Measurements from ENCODE around the gene VWA8. TPM values are rescaled to one million over a fixed set of nuclear protein-coding genes. Genes with fewer than 3 reads are reported as not detected.

VWA8 gene
- total RNA-seq, 1 donor: 21.4 TPM

DNA sequence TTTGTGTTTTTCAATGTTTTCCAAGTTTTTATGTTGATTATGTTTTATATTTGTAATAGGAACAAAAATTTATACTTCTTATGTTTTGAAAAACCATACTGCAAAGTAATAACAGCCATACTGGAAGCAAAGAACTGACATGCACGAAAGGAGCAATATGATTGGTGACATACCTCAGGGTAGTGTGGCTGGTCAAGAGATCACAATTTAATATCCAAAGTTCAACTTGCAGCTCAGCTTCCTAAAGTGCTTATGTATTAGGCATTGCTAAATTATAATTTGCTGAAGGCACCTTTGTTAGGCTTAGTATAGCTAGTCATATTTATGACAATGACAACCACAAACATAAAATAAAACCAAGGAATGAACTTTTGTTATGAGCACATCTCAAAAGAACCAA lies 25.9 kb downstream of the VWA8 start:
- Histone ChIP-seq H2AFZ (ENCODE audit: low read length) (no peak overlapping the region), H3K27me3 (ENCODE audit: insufficient read depth, low read length) (no peaks in the 10 kb centered on the region), H3K4me3 (ENCODE audit: insufficient read depth, low read length) (no peak overlapping the region), H3K79me2 (ENCODE audit: insufficient read depth, low read length) (peaks cover 16% of the 10 kb centered on the region), H3K4me2 (ENCODE audit: insufficient read depth, low read length) (no peak overlapping the region), H3K27ac (ENCODE audit: low read depth, low read length) (no peak overlapping the region), H3K9me3 (ENCODE audit: low read depth, low read length) (no peaks in the 10 kb centered on the region), H4K20me1 (ENCODE audit: insufficient read depth, low read length) (no peaks in the 10 kb centered on the region), H3K4me1 (ENCODE audit: insufficient read depth, low read length) (peaks cover 9% of the 10 kb centered on the region), H3K36me3 (ENCODE audit: insufficient read depth, low read length) (no peaks in the 10 kb centered on the region)
- no peak for DNase-seq (ENCODE audit: insufficient read length, low spot score, missing footprints)
- no peak for TF ChIP-seq CTCF (IDR thresholded peaks at IDR 0.05; ENCODE audit: extremely low read depth, low read depth, low read length)

DNA sequence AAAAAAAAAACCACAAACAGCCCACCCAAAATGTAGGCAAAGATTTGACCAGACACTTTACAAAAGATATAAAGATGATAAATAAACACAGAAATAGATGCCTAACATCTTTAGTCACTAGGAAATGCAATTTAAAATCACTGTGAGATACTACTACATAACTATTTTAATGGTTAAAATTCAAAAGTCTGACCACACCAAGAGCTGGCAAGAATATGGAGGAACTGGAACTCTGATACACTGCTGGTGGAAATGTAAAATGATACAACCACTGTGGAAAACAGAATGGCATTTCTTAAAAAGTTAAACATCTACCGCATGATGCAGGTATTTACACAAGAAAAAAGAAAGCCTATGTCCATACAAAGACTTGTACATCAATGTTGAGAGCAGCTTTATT lies 26.8 kb downstream of the VWA8 start:
- Histone ChIP-seq H3K27ac (ENCODE audit: low read depth, low read length) (no peak overlapping the region), H4K20me1 (ENCODE audit: insufficient read depth, low read length) (no peaks in the 10 kb centered on the region), H3K79me2 (ENCODE audit: insufficient read depth, low read length) (peaks cover 17% of the 10 kb centered on the region), H2AFZ (ENCODE audit: low read length) (no peak overlapping the region), H3K4me1 (ENCODE audit: insufficient read depth, low read length) (peaks cover 9% of the 10 kb centered on the region), H3K9me3 (ENCODE audit: low read depth, low read length) (no peaks in the 10 kb centered on the region), H3K4me2 (ENCODE audit: insufficient read depth, low read length) (no peak overlapping the region), H3K27me3 (ENCODE audit: insufficient read depth, low read length) (no peaks in the 10 kb centered on the region), H3K36me3 (ENCODE audit: insufficient read depth, low read length) (no peaks in the 10 kb centered on the region), H3K4me3 (ENCODE audit: insufficient read depth, low read length) (no peak overlapping the region)
- DNase-seq (ENCODE audit: insufficient read length, low spot score, missing footprints): no peak
- no peak for TF ChIP-seq CTCF (IDR thresholded peaks at IDR 0.05; ENCODE audit: extremely low read depth, low read depth, low read length)

- DNase-seq (ENCODE audit: insufficient read length, low spot score, missing footprints): peak; percentile 52
- H3K4me2 ChIP-seq (ENCODE audit: insufficient read depth, low read length): peak overlapping the region; percentile 52
- H3K27me3 ChIP-seq (ENCODE audit: insufficient read depth, low read length): no peaks in the 10 kb centered on the region
Measured at GRCh38 chr13:41931337-41931736, 29.6 kb downstream of the VWA8 start.

GRCh38 chr13:41930154-41930553 lies 30.8 kb downstream of the VWA8 start:
- H3K4me1 ChIP-seq (ENCODE audit: insufficient read depth, low read length): peaks cover 13% of the 10 kb centered on the region
- H3K4me2 ChIP-seq (ENCODE audit: insufficient read depth, low read length): no peak overlapping the region
- H4K20me1 ChIP-seq (ENCODE audit: insufficient read depth, low read length): no peaks in the 10 kb centered on the region
- no peaks in the 10 kb centered on the region for H3K27me3 ChIP-seq (ENCODE audit: insufficient read depth, low read length)
- no peak overlapping the region for H3K27ac ChIP-seq (ENCODE audit: low read depth, low read length)
- peaks cover 28% of the 10 kb centered on the region for H3K79me2 ChIP-seq (ENCODE audit: insufficient read depth, low read length)
- H3K36me3 ChIP-seq (ENCODE audit: insufficient read depth, low read length): no peaks in the 10 kb centered on the region
- H3K9me3 ChIP-seq (ENCODE audit: low read depth, low read length): no peaks in the 10 kb centered on the region
- no peak overlapping the region for H3K4me3 ChIP-seq (ENCODE audit: insufficient read depth, low read length)
- H2AFZ ChIP-seq (ENCODE audit: low read length): no peak overlapping the region
- no peak for TF ChIP-seq CTCF (IDR thresholded peaks at IDR 0.05; ENCODE audit: extremely low read depth, low read depth, low read length)
- no peak for DNase-seq (ENCODE audit: insufficient read length, low spot score, missing footprints)

More at GRCh38 chr13:41931337-41931736, 29.6 kb downstream of the VWA8 start:
- no peaks in the 10 kb centered on the region for H3K36me3 ChIP-seq (ENCODE audit: insufficient read depth, low read length)
- peak overlapping the region; percentile 85 for H3K27ac ChIP-seq (ENCODE audit: low read depth, low read length)
- H3K9me3 ChIP-seq (ENCODE audit: low read depth, low read length): no peaks in the 10 kb centered on the region
- H3K79me2 ChIP-seq (ENCODE audit: insufficient read depth, low read length): peaks cover 24% of the 10 kb centered on the region
- peaks cover 13% of the 10 kb centered on the region for H3K4me1 ChIP-seq (ENCODE audit: insufficient read depth, low read length)
- no peak overlapping the region for H2AFZ ChIP-seq (ENCODE audit: low read length)
- H4K20me1 ChIP-seq (ENCODE audit: insufficient read depth, low read length): no peaks in the 10 kb centered on the region
- H3K4me3 ChIP-seq (ENCODE audit: insufficient read depth, low read length): no peak overlapping the region
- no peak for TF ChIP-seq CTCF (IDR thresholded peaks at IDR 0.05; ENCODE audit: extremely low read depth, low read depth, low read length)
